IPS DF 6.9 (cell line): ENCODE results near the gene VAV3.

ENCODE experiments used
- DNase-seq: peaks from one replicate; pipeline ENCODE4 v3.0.0-alpha.2; 2013; ENCODE audit warnings: low read depth, low spot score
- H3K27ac ChIP-seq: one replicate; pipeline ENCODE4 v1.5.1; 2013; ENCODE audit warnings: low read length, control low read depth
- H3K27me3 ChIP-seq: 2 replicates; pipeline ENCODE4 v1.6.1; 2013; ENCODE audit warnings: mild to moderate bottlenecking, low read length; ENCODE audit not compliant: control insufficient read depth, insufficient read depth
- H3K36me3 ChIP-seq: 2 replicates; pipeline ENCODE4 v1.6.1; 2013; ENCODE audit warnings: low read length; ENCODE audit not compliant: control insufficient read depth, insufficient read depth
- H3K4me1 ChIP-seq: 2 replicates; pipeline ENCODE4 v1.6.1; 2013; ENCODE audit warnings: low read length; ENCODE audit not compliant: control insufficient read depth, insufficient read depth
- H3K4me3 ChIP-seq: 2 replicates; pipeline ENCODE4 v1.5.1; 2013; ENCODE audit warnings: mild to moderate bottlenecking, low read length
- H3K9me3 ChIP-seq: 2 replicates; pipeline ENCODE4 v1.6.1; 2013; ENCODE audit warnings: low read length, inconsistent platforms; ENCODE audit not compliant: control insufficient read depth, insufficient read depth
- WGBS: extraction: QIAGEN DNeasy Blood & Tissue Kit; methylation state at CpG from one replicate; pipeline ENCODE4 v1.1.7; 2013; ENCODE audit warnings: mixed read lengths, missing lambda C conversion rate; ENCODE audit not compliant: insufficient read length, insufficient coverage; 5-methylcytosine and 5-hydroxymethylcytosine counted together

The VAV3 gene

GRCh38 chr1:107821340-107821739, 143.6 kb downstream of the VAV3 start:
- no peak for DNase-seq
- Histone ChIP-seq H3K27ac (no peak overlapping the region), H3K27me3 (no peaks in the 10 kb centered on the region), H3K4me3 (no peak overlapping the region), H3K36me3 (no peaks in the 10 kb centered on the region), H3K9me3 (no peaks in the 10 kb centered on the region), H3K4me1 (no peaks in the 10 kb centered on the region; the same call in 1 of the 2 replicates)
- WGBS, result no CpG with 5 or more reads among the region's 4 CpGs

GRCh38 chr1:107820801-107821200, 144.2 kb downstream of the VAV3 start:
- Histone ChIP-seq H3K27me3 (no peaks in the 10 kb centered on the region), H3K4me3 (no peak overlapping the region), H3K36me3 (no peaks in the 10 kb centered on the region), H3K27ac (no peak overlapping the region), H3K4me1 (no peaks in the 10 kb centered on the region; the same call in 1 of the 2 replicates), H3K9me3 (no peaks in the 10 kb centered on the region)
- no peak for DNase-seq

- WGBS, result no CpG with 5 or more reads among the region's 2 CpGs
- Histone ChIP-seq H3K4me3 (no peak overlapping the region), H3K27me3 (no peaks in the 10 kb centered on the region), H3K36me3 (no peaks in the 10 kb centered on the region), H3K4me1 (no peaks in the 10 kb centered on the region; the same call in 1 of the 2 replicates), H3K27ac (no peak overlapping the region), H3K9me3 (no peaks in the 10 kb centered on the region)
- DNase-seq, result no peak
Observed at GRCh38 chr1:107817935-107818334, 147.0 kb downstream of the VAV3 start.

- H3K9me3 ChIP-seq, result no peaks in the 10 kb centered on the region
- no CpG with 5 or more reads among the region's 1 CpG for WGBS
- no peaks in the 10 kb centered on the region for H3K27me3 ChIP-seq
- H3K27ac ChIP-seq, result no peak overlapping the region
- H3K4me1 ChIP-seq, result no peaks in the 10 kb centered on the region; the same call in 1 of the 2 replicates
- H3K4me3 ChIP-seq, result no peak overlapping the region
- DNase-seq, result no peak
- no peaks in the 10 kb centered on the region for H3K36me3 ChIP-seq
Observed at GRCh38 chr1:107817206-107817605, 147.8 kb downstream of the VAV3 start.

- Histone ChIP-seq H3K4me3 (no peak overlapping the region), H3K9me3 (no peaks in the 10 kb centered on the region), H3K4me1 (peaks cover 1% of the 10 kb centered on the region; the same call in 1 of the 2 replicates), H3K27ac (no peak overlapping the region), H3K36me3 (no peaks in the 10 kb centered on the region), H3K27me3 (no peaks in the 10 kb centered on the region)
- DNase-seq, result no peak
- WGBS, result no CpG with 5 or more reads among the region's 2 CpGs
Observed at GRCh38 chr1:107810291-107810951, 154.6 kb downstream of the VAV3 start.

GRCh38 chr1:107807855-107808254, 157.1 kb downstream of the VAV3 start:
- Histone ChIP-seq H3K27ac (no peak overlapping the region), H3K4me3 (no peak overlapping the region), H3K27me3 (no peaks in the 10 kb centered on the region), H3K36me3 (no peaks in the 10 kb centered on the region), H3K9me3 (no peaks in the 10 kb centered on the region), H3K4me1 (peaks cover 1% of the 10 kb centered on the region; the same call in 1 of the 2 replicates)
- DNase-seq, result no peak
- WGBS, result no CpG with 5 or more reads among the region's 3 CpGs

GRCh38 chr1:107807405-107807804, 157.6 kb downstream of the VAV3 start:
- Histone ChIP-seq H3K9me3 (no peaks in the 10 kb centered on the region), H3K27ac (no peak overlapping the region), H3K4me1 (peaks cover 1% of the 10 kb centered on the region; the same call in 1 of the 2 replicates), H3K27me3 (no peaks in the 10 kb centered on the region), H3K36me3 (no peaks in the 10 kb centered on the region), H3K4me3 (no peak overlapping the region)
- DNase-seq, result no peak
- no CpG with 5 or more reads among the region's 1 CpG for WGBS

GRCh38 chr1:107806902-107807301, 158.1 kb downstream of the VAV3 start:
- H3K36me3 ChIP-seq, result no peaks in the 10 kb centered on the region
- WGBS, result no CpG with 5 or more reads among the region's 4 CpGs
- DNase-seq, result no peak
- H3K27me3 ChIP-seq, result no peaks in the 10 kb centered on the region
- no peak overlapping the region for H3K27ac ChIP-seq
- no peak overlapping the region for H3K4me3 ChIP-seq
- H3K9me3 ChIP-seq, result no peaks in the 10 kb centered on the region
- H3K4me1 ChIP-seq, result peaks cover 1% of the 10 kb centered on the region; the same call in 1 of the 2 replicates

GRCh38 chr1:107804741-107805140, 160.2 kb downstream of the VAV3 start:
- DNase-seq, result no peak
- Histone ChIP-seq H3K27me3 (no peaks in the 10 kb centered on the region), H3K4me3 (no peak overlapping the region), H3K27ac (no peak overlapping the region), H3K9me3 (no peaks in the 10 kb centered on the region), H3K4me1 (no peaks in the 10 kb centered on the region), H3K36me3 (no peaks in the 10 kb centered on the region)
- no CpG with 5 or more reads among the region's 1 CpG for WGBS

- Histone ChIP-seq H3K27ac (no peak overlapping the region), H3K36me3 (no peaks in the 10 kb centered on the region), H3K4me1 (no peaks in the 10 kb centered on the region), H3K4me3 (no peak overlapping the region), H3K27me3 (no peaks in the 10 kb centered on the region), H3K9me3 (no peaks in the 10 kb centered on the region)
- DNase-seq, result no peak
- WGBS, result no CpG with 5 or more reads among the region's 1 CpG
Observed at GRCh38 chr1:107804134-107804533, 160.8 kb downstream of the VAV3 start.

- DNase-seq, result no peak
- Histone ChIP-seq H3K36me3 (no peaks in the 10 kb centered on the region), H3K9me3 (no peaks in the 10 kb centered on the region), H3K27me3 (no peaks in the 10 kb centered on the region), H3K27ac (no peak overlapping the region), H3K4me1 (no peaks in the 10 kb centered on the region), H3K4me3 (no peak overlapping the region)
- no CpG with 5 or more reads among the region's 1 CpG for WGBS
Observed at GRCh38 chr1:107803579-107803978, 161.4 kb downstream of the VAV3 start.
